ENCODE data around the gene SMTN.

- TF ChIP-seq CTCF (IDR thresholded peaks at IDR 0.05; ENCODE audit: low read depth, low read length, missing input control) = no peak
- no peak for TF ChIP-seq REST (IDR thresholded peaks at IDR 0.05)
- TF ChIP-seq RXRA (IDR thresholded peaks at IDR 0.05) = no peak
- no peak for TF ChIP-seq RAD21 (IDR thresholded peaks at IDR 0.05)
- no peak for TF ChIP-seq HNF4A (conservative IDR thresholded peaks at IDR 0.05)
- no peak for TF ChIP-seq SP1 (IDR thresholded peaks at IDR 0.05)
- TF ChIP-seq MAX (IDR thresholded peaks at IDR 0.05) = no peak
- no peak for TF ChIP-seq EGR1 (IDR thresholded peaks at IDR 0.05; ENCODE audit: low read depth in 2 of 2)
- TF ChIP-seq FOXA1 (IDR thresholded peaks at IDR 0.05) = no peak
- TF ChIP-seq NR2F2 (IDR thresholded peaks at IDR 0.05) = no peak
Observed at GRCh38 chr22:31142285-31142684, 61.2 kb downstream of the SMTN start.

Data from liver (tissue), 3 donors.